H1 (cell line): ENCODE measurements around the gene NEK11. TPM values are rescaled to one million over a fixed set of nuclear protein-coding genes. Genes with fewer than 3 reads are reported as not detected.

Source experiments
- BCL11A ChIP-seq, 2 experiments: IDR thresholded peaks; one replicate each; pipeline ENCODE4 v1.6.1; 2011; ENCODE audit warnings: low read depth in 2 of 2, low read length in 2 of 2, mild to moderate bottlenecking in 2 of 2
- BRCA1 ChIP-seq: IDR thresholded peaks from 2 replicates; pipeline ENCODE4 v1.6.1; 2012; ENCODE audit warnings: low read depth, low read length, improper control_type of control experiment
- CBX8 ChIP-seq: fragments of 300-800, 300-1000 bp; sonication (generic); IDR thresholded peaks from 2 replicates; pipeline ENCODE4 v1.7.1; 2016; ENCODE audit warnings: low read depth, low read length, borderline replicate concordance
- CHD2 ChIP-seq: IDR thresholded peaks from 2 replicates; pipeline ENCODE4 v1.6.1; 2012; ENCODE audit warnings: low read length, improper control_type of control experiment
- SIN3A ChIP-seq, 2 experiments: IDR thresholded peaks in 1 of 2; conservative IDR thresholded peaks in 1 of 2; 2 replicates each; pipeline ENCODE4 v1.6.1; 2011 to 2012; ENCODE audit warnings: low read length in 2 of 2, improper control_type of control experiment in 1 of 2, low read depth in 1 of 2, mild to moderate bottlenecking in 1 of 2
- SP4 ChIP-seq: IDR thresholded peaks from 2 replicates; pipeline ENCODE4 v1.6.1; 2012; ENCODE audit warnings: low read length, inconsistent platforms
- TAF7 ChIP-seq: optimal IDR thresholded peaks from 2 replicates; pipeline ENCODE3; 2011; ENCODE audit warnings: low read depth, mild to moderate bottlenecking, inconsistent platforms, low read length, moderate library complexity, borderline replicate concordance
- polyA plus RNA-seq, 7 experiments: library from polyadenylated mRNA; depleted of rRNA in 3 of 7; stranded (reverse) in 5 of 7; unstranded in 2 of 7; fragments of >200 nt in 5 of 7; fragments of 200-250 nt in 2 of 7; gene quantifications; 1 replicate in 5 of 7; 2 replicates in 1 of 7; 4 replicates in 1 of 7; pipeline versions ENCODE4 v1.2.1 to v1.2.3, GENCODE V29; 2011 to 2013; ENCODE audit warnings: missing spikeins in 2 of 7, mixed read lengths in 2 of 7
- total RNA-seq: library from RNA; stranded (reverse); fragmentation: NEBNext Ultra II Directional; extraction: Animal tissue kit (Norgen Biotek cat#: 25700); gene quantifications from 2 replicates; pipeline ENCODE4 v1.2.1, GENCODE V29; 2021
- TF ChIP-seq, protein P1 (sequence below): fragments of 300-600 bp; sonication (generic); IDR thresholded peaks from 2 replicates; pipeline ENCODE4 v1.7.1; 2012; ENCODE audit warnings: low read length, moderate library complexity, mild to moderate bottlenecking, inconsistent platforms; ENCODE audit not compliant: insufficient replicate concordance

Gene NEK11
- total and polyA plus RNA-seq, 2 of the 8 experiments (the other 6 are each of a cell fraction or from before 2014, with no cell fraction given) = 0.60 TPM; not detected in 1

DNA sequence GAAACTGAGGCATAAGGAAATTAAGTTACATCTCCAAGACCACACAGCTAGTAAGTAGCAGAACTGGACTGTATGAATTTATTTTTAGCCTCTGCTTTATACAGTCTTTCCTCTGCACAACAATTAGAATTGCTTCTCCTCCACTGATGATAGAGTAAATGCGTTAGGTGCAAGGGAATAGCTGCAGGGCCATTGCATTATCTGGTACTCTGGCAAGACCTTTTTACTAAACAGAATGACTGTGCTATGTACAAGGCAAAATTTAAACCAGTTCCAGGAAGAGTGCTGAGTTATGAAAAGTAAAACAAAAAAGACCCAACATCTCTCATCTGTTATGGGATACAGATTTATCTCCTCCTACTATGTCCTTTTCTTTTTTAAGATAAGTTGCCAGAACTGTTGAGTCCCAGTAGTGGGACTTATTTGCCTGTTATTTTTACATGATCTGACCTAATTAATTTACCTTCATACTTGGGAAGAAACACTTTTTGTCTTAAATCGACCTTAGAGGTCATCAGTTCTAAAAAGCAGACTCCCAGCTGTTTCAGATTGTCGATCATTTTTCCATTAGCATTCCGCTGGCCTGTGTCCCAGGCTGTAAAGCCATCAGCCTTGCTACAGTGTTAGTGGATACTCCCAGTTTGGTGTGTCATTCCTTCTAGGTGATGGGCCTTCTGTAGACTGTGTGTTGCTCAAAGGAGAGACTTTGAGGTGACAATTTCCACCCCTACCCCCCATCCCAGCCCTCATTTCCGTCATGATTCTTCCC, 207.4 kb downstream of the NEK11 start (continued):
- TF ChIP-seq, protein P1, sequence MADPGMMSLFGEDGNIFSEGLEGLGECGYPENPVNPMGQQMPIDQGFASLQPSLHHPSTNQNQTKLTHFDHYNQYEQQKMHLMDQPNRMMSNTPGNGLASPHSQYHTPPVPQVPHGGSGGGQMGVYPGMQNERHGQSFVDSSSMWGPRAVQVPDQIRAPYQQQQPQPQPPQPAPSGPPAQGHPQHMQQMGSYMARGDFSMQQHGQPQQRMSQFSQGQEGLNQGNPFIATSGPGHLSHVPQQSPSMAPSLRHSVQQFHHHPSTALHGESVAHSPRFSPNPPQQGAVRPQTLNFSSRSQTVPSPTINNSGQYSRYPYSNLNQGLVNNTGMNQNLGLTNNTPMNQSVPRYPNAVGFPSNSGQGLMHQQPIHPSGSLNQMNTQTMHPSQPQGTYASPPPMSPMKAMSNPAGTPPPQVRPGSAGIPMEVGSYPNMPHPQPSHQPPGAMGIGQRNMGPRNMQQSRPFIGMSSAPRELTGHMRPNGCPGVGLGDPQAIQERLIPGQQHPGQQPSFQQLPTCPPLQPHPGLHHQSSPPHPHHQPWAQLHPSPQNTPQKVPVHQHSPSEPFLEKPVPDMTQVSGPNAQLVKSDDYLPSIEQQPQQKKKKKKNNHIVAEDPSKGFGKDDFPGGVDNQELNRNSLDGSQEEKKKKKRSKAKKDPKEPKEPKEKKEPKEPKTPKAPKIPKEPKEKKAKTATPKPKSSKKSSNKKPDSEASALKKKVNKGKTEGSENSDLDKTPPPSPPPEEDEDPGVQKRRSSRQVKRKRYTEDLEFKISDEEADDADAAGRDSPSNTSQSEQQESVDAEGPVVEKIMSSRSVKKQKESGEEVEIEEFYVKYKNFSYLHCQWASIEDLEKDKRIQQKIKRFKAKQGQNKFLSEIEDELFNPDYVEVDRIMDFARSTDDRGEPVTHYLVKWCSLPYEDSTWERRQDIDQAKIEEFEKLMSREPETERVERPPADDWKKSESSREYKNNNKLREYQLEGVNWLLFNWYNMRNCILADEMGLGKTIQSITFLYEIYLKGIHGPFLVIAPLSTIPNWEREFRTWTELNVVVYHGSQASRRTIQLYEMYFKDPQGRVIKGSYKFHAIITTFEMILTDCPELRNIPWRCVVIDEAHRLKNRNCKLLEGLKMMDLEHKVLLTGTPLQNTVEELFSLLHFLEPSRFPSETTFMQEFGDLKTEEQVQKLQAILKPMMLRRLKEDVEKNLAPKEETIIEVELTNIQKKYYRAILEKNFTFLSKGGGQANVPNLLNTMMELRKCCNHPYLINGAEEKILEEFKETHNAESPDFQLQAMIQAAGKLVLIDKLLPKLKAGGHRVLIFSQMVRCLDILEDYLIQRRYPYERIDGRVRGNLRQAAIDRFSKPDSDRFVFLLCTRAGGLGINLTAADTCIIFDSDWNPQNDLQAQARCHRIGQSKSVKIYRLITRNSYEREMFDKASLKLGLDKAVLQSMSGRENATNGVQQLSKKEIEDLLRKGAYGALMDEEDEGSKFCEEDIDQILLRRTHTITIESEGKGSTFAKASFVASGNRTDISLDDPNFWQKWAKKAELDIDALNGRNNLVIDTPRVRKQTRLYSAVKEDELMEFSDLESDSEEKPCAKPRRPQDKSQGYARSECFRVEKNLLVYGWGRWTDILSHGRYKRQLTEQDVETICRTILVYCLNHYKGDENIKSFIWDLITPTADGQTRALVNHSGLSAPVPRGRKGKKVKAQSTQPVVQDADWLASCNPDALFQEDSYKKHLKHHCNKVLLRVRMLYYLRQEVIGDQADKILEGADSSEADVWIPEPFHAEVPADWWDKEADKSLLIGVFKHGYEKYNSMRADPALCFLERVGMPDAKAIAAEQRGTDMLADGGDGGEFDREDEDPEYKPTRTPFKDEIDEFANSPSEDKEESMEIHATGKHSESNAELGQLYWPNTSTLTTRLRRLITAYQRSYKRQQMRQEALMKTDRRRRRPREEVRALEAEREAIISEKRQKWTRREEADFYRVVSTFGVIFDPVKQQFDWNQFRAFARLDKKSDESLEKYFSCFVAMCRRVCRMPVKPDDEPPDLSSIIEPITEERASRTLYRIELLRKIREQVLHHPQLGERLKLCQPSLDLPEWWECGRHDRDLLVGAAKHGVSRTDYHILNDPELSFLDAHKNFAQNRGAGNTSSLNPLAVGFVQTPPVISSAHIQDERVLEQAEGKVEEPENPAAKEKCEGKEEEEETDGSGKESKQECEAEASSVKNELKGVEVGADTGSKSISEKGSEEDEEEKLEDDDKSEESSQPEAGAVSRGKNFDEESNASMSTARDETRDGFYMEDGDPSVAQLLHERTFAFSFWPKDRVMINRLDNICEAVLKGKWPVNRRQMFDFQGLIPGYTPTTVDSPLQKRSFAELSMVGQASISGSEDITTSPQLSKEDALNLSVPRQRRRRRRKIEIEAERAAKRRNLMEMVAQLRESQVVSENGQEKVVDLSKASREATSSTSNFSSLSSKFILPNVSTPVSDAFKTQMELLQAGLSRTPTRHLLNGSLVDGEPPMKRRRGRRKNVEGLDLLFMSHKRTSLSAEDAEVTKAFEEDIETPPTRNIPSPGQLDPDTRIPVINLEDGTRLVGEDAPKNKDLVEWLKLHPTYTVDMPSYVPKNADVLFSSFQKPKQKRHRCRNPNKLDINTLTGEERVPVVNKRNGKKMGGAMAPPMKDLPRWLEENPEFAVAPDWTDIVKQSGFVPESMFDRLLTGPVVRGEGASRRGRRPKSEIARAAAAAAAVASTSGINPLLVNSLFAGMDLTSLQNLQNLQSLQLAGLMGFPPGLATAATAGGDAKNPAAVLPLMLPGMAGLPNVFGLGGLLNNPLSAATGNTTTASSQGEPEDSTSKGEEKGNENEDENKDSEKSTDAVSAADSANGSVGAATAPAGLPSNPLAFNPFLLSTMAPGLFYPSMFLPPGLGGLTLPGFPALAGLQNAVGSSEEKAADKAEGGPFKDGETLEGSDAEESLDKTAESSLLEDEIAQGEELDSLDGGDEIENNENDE = no peak
- TF ChIP-seq BRCA1 (no peak), SIN3A (conservative IDR thresholded peaks at IDR 0.05 in 1 of 2, IDR thresholded peaks at IDR 0.05 in 1 of 2; ENCODE audit: low read depth in 1 of 2, low read length in 2 of 2) (no peak), TAF7 (no peak), BCL11A (IDR thresholded peaks at IDR 0.05; ENCODE audit: low read depth in 2 of 2, low read length in 2 of 2) (no peak), CHD2 (no peak), CBX8 (no peak), SP4 (no peak)
